GM18517 (cell line): Measurements from ENCODE around the gene COL6A2.
"Not testable (repeated sequence)": the region's sequence is repeated elsewhere in the genome, so short reads cannot be mapped to it uniquely, and the experiment has no call there.

Experiments used
- ATAC-seq: cut with Tn5 transposase; IDR thresholded peaks from one replicate; pipeline ENCODE4 v1.9.1; 2021; ENCODE audit warnings: mild to moderate bottlenecking, moderate library complexity; ENCODE audit not compliant: unreplicated experiment

The COL6A2 gene

DNA sequence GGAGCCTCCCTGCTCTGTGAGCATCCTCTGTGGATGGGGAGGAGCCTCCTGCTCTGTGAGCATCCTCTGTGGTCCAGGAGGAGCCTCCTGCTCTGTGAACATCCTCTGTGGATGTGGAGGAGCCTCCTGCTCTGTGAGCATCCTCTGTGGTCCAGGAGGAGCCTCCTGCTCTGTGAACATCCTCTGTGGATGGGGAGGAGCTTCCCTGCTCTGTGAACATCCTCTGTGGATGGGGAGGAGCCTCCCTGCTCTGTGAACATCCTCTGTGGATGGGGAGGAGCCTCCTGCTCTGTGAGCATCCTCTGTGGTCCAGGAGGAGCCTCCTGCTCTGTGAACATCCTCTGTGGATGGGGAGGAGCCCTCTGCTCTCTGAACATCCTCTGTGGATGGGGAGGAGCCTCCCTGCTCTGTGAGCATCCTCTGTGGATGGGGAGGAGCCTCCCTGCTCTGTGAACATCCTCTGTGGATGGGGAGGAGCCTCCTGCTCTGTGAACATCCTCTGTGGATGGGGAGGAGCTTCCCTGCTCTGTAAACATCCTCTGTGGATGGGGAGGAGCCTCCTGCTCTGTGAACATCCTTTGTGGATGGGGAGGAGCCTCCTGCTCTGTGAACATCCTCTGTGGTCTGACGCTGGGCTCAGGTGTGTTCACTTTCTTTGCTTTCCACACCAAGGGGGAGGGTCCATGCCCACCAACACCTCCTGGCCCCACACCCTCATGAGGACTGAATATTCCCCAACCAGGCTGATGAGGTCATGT lies 72.7 kb downstream of the COL6A2 start:
- not testable (repeated sequence) for ATAC-seq

DNA sequence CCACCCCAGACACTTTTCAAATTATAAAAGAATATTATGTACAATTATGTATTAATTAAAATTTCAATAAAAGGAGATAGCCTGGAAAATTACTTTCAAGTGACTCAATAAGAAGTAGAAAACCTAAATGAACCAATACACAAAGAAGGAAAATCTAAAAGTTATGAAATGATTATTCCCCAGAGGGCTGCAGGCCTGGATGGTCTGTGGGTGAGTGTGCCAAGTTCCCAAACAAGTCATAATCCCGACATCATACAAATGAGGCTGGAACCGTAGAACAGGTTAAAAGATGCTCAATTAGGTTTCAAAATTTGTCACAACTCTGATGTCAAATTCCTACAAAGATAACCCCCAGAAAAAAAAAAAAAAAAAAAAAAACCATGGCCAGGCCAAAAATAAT lies 73.7 kb downstream of the COL6A2 start:
- ATAC-seq: no peak

DNA sequence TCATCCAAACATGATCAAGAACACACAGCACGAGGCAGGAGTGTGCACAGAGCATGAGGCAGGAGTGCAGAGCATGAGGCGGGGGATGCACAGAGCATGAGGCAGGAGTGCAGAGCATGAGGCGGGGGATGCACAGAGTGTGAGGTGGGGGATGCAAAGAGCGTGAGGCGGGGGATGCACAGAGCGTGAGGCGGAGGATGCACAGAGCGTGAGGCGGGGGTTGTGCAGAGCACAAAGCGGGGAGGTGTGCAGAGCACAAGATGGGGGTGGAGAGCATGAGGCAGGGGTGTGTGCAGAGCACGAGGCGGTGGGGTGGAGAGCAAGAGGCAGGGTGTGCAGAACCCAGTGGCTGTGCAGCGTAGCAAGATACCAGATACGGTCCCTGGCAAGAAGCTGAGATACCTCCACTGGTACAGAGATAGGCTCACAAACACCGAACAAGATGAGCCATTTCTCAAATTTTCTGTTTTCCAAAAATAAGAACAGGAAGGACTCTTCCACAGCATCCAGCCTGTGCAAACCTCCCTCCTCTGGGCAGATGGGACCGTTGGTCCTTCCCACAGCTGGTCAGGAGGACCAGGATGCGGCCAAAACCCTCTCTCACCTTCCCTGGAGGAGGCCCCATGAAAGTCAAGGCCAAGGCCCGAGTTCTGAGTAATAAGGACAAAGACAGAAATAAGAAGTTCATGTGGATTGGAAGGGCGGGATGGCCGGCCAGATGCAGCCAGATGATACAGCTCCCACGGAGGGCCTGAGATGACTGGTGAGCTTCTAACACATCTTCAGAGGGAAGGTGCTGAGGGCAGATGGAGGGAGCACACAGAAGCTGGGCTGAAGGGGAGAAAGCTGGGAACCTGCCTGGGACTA lies 74.3 kb downstream of the COL6A2 start:
- ATAC-seq: no peak

- ATAC-seq: no peak
These were observed 75.1 kb downstream of the COL6A2 start for GRCh38 chr21:46172863-46173528.

DNA sequence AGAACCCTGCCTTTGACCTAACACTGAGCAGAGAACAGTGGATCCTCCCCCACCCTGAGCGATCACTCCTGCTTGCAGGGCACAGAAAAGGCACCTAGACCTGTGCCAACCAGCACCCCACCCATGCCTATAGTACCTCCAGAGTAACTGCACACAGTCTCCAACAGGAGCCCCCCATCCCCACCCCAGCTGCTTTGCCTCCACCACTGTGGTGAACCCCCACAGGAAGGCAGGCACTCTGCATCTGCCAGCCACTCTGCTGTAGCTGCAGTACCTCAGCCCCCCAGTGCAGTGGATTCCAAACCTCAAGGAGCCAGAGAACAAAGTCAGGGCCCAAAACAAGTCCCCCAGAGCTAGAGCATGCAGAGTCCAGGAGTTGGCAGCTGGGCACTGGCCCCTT lies 75.7 kb downstream of the COL6A2 start:
- ATAC-seq: no peak

GRCh38 chr21:46176443-46177129 lies 78.7 kb downstream of the COL6A2 start:
- ATAC-seq: not testable (repeated sequence)

GRCh38 chr21:46178961-46179360 lies 81.0 kb downstream of the COL6A2 start:
- ATAC-seq: no peak
